HepG2 (cell line): ENCODE results near the gene ATP2B3. TPM values are rescaled to one million over a fixed set of nuclear protein-coding genes. Genes with fewer than 3 reads are reported as not detected.
A peak's percentile ranks its signal among the peaks of the same experiment; 100 is the strongest.

Experiments
- ATF1 ChIP-seq: IDR thresholded peaks from 2 replicates; pipeline ENCODE4 v1.6.1; 2016; ENCODE audit warnings: mild to moderate bottlenecking, control low read depth
- ELF4 ChIP-seq: sonication (generic); formaldehyde crosslinking; IDR thresholded peaks from 2 replicates; pipeline ENCODE4 v1.5.0; 2020; ENCODE audit warnings: missing genetic modification reagents, mild to moderate bottlenecking, moderate library complexity, borderline replicate concordance
- KAT7 ChIP-seq: IDR thresholded peaks from 2 replicates; pipeline ENCODE4 v1.6.1; 2018; ENCODE audit warnings: borderline replicate concordance, missing compliant biosample characterization
- MED1 ChIP-seq: sonication (generic); formaldehyde crosslinking; IDR thresholded peaks from 2 replicates; pipeline ENCODE4 v1.4.0; 2020; ENCODE audit warnings: missing genetic modification reagents
- NR2F2 ChIP-seq: IDR thresholded peaks from 2 replicates; pipeline ENCODE4 v1.6.1; 2012; ENCODE audit warnings: low read depth, inconsistent platforms, borderline replicate concordance
- SAP130 ChIP-seq: IDR thresholded peaks from 2 replicates; pipeline ENCODE4 v1.6.1; 2016; ENCODE audit warnings: low read depth
- SMAD1 ChIP-seq: sonication (generic); formaldehyde crosslinking; IDR thresholded peaks from 2 replicates; pipeline ENCODE4 v1.4.0; 2020; ENCODE audit warnings: missing genetic modification reagents, low read depth, mild to moderate bottlenecking, borderline replicate concordance
- SMARCC2 ChIP-seq: fragments of 450-650 bp; IDR thresholded peaks from 2 replicates; pipeline ENCODE4 v1.6.1; 2017; ENCODE audit warnings: antibody characterized with exemption, mild to moderate bottlenecking
- SRSF4 ChIP-seq: fragments of 200-400 bp; formaldehyde crosslinking; IDR thresholded peaks from one replicate; pipeline ENCODE4 v1.6.1; 2018; ENCODE audit warnings: mild to moderate bottlenecking, low read depth, low read length, moderate library complexity; ENCODE audit not compliant: poor library complexity, severe bottlenecking
- TBX2 ChIP-seq: sonication (generic); formaldehyde crosslinking; IDR thresholded peaks from 2 replicates; pipeline ENCODE4 v1.5.0; 2020; ENCODE audit warnings: missing genetic modification reagents, mild to moderate bottlenecking, borderline replicate concordance
- TBX3 ChIP-seq: fragments of 450-650 bp; IDR thresholded peaks from 2 replicates; pipeline ENCODE4 v1.6.1; 2017; ENCODE audit warnings: antibody characterized with exemption, mild to moderate bottlenecking, inconsistent platforms, borderline replicate concordance
- ZBTB3 ChIP-seq: sonication (generic); formaldehyde crosslinking; IDR thresholded peaks from 2 replicates; pipeline ENCODE4 v1.4.0; 2020; ENCODE audit warnings: low read depth, mild to moderate bottlenecking, moderate library complexity, missing genetic modification reagents, borderline replicate concordance
- ZNF292 ChIP-seq: sonication (generic); formaldehyde crosslinking; IDR thresholded peaks from 2 replicates; pipeline ENCODE4 v1.8.1; 2022; ENCODE audit warnings: mild to moderate bottlenecking, low read depth, missing genetic modification reagents, borderline replicate concordance
- ZNF777 ChIP-seq: sonication (generic); formaldehyde crosslinking; IDR thresholded peaks from 2 replicates; pipeline ENCODE4 v1.4.0; 2020; ENCODE audit warnings: missing genetic modification reagents
- polyA plus RNA-seq, 8 experiments: library from polyadenylated mRNA; depleted of rRNA in 3 of 8; stranded (reverse) in 7 of 8; unstranded in 1 of 8; fragments of >200 nt; fragmentation: Illumina TruSeq in 4 of 8; extraction: Trizol in 4 of 8; gene quantifications; 2 replicates each; pipeline versions ENCODE4 v1.2.1 to v1.2.3, GENCODE V29; 2011 to 2016; ENCODE audit warnings: low read depth in 4 of 8, missing spikeins in 1 of 8, mixed read lengths in 1 of 8; ENCODE audit not compliant: insufficient read depth in 1 of 8
- total RNA-seq, 5 experiments: library from RNA; depleted of rRNA; stranded (reverse); fragments of >200 nt; fragmentation: Illumina TruSeq; extraction: Trizol; gene quantifications; 2 replicates each; pipeline ENCODE4 v1.2.3, GENCODE V29; 2016; ENCODE audit warnings: low read depth in 1 of 5
- TF ChIP-seq, protein P1 (sequence below): sonication (generic); formaldehyde crosslinking; IDR thresholded peaks from 2 replicates; pipeline ENCODE4 v1.4.0; 2020; ENCODE audit warnings: missing genetic modification reagents
- TF ChIP-seq, protein P2 (sequence below): sonication (generic); formaldehyde crosslinking; conservative IDR thresholded peaks from 2 replicates; pipeline ENCODE4 v1.4.0; 2020; ENCODE audit warnings: missing genetic modification reagents
- TF ChIP-seq, protein P3 (sequence below): IDR thresholded peaks from 2 replicates; pipeline ENCODE4 v1.6.1; 2016; ENCODE audit warnings: missing compliant biosample characterization, missing genetic modification reagents, borderline replicate concordance
- TF ChIP-seq, protein P4 (sequence below): sonication (generic); formaldehyde crosslinking; IDR thresholded peaks from 2 replicates; pipeline ENCODE4 v1.5.1; 2020; ENCODE audit warnings: mild to moderate bottlenecking, missing genetic modification reagents, moderate library complexity

ATP2B3 gene
- total and polyA plus RNA-seq, 2 of the 13 experiments (the other 11 are each of a cell fraction or from before 2014, with no cell fraction given): not detected

DNA sequence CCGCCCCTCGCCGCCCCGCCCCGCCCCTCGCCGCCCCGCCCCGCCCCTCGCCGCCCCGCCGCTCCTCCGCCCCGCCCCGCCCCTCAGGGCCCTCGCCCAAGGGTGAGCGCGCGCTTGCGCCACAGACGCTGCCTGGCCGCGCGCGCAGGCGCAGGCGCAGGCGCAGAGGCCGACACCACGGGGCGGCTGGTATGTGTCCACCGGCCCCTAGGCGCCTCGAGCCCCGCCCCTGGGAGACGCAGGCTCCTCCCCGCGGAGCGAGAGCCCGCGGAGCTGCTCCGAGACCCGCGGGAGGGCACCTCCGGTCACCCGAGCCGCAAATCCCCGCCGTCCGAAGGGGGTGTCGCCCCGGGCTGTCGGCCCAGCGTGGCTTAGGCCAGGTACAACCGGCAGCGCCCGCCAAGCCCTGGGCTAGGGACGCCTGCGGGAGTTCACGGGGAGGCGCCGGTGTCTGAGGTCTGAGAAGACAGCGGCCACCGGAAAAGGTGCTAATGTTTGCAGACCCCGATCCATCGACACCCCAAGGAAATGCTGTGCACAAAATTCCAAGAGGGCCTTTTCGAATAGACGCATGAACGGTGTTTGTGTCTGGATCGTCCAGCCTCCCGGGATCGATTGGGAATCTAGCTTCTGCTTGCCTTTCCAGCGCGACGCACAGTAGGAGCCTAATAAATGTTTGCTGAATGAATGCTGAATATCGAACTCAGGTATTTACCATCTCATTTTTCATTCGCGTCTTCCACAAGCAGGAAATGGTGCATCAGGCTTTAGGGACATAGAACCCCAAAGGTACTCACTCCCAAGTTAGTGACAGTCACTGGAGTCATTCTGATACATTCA lies 82.0 kb downstream of the ATP2B3 start (continued):
- TF ChIP-seq, protein P1, sequence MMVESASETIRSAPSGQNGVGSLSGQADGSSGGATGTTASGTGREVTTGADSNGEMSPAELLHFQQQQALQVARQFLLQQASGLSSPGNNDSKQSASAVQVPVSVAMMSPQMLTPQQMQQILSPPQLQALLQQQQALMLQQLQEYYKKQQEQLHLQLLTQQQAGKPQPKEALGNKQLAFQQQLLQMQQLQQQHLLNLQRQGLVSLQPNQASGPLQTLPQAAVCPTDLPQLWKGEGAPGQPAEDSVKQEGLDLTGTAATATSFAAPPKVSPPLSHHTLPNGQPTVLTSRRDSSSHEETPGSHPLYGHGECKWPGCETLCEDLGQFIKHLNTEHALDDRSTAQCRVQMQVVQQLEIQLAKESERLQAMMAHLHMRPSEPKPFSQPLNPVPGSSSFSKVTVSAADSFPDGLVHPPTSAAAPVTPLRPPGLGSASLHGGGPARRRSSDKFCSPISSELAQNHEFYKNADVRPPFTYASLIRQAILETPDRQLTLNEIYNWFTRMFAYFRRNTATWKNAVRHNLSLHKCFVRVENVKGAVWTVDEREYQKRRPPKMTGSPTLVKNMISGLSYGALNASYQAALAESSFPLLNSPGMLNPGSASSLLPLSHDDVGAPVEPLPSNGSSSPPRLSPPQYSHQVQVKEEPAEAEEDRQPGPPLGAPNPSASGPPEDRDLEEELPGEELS (CRISPR knock-in tag): 0 out of 2 replicates have a peak, but pooled peaks have one; percentile 16
- TF ChIP-seq ZBTB3 (CRISPR knock-in tag): no peak
- no peak for TF ChIP-seq SRSF4
- TF ChIP-seq, protein P2, sequence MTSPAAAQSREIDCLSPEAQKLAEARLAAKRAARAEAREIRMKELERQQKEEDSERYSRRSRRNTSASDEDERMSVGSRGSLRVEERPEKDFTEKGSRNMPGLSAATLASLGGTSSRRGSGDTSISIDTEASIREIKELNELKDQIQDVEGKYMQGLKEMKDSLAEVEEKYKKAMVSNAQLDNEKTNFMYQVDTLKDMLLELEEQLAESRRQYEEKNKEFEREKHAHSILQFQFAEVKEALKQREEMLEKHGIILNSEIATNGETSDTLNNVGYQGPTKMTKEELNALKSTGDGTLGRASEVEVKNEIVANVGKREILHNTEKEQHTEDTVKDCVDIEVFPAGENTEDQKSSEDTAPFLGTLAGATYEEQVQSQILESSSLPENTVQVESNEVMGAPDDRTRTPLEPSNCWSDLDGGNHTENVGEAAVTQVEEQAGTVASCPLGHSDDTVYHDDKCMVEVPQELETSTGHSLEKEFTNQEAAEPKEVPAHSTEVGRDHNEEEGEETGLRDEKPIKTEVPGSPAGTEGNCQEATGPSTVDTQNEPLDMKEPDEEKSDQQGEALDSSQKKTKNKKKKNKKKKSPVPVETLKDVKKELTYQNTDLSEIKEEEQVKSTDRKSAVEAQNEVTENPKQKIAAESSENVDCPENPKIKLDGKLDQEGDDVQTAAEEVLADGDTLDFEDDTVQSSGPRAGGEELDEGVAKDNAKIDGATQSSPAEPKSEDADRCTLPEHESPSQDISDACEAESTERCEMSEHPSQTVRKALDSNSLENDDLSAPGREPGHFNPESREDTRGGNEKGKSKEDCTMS (CRISPR knock-in tag): no peak
- TF ChIP-seq, protein P3, sequence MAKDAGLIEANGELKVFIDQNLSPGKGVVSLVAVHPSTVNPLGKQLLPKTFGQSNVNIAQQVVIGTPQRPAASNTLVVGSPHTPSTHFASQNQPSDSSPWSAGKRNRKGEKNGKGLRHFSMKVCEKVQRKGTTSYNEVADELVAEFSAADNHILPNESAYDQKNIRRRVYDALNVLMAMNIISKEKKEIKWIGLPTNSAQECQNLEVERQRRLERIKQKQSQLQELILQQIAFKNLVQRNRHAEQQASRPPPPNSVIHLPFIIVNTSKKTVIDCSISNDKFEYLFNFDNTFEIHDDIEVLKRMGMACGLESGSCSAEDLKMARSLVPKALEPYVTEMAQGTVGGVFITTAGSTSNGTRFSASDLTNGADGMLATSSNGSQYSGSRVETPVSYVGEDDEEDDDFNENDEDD (CRISPR knock-in tag): peak; percentile 16; the same call in 1 of the 2 replicates
- no peak for TF ChIP-seq NR2F2
- TF ChIP-seq ATF1 (CRISPR knock-in tag): no peak
- 0 out of 2 replicates have a peak, but pooled peaks have one; percentile 22 for TF ChIP-seq MED1 (CRISPR knock-in tag)
- no peak for TF ChIP-seq TBX3
- no peak for TF ChIP-seq ZNF292 (CRISPR knock-in tag)
- TF ChIP-seq ZNF777 (CRISPR knock-in tag): no peak
- TF ChIP-seq, protein P4, sequence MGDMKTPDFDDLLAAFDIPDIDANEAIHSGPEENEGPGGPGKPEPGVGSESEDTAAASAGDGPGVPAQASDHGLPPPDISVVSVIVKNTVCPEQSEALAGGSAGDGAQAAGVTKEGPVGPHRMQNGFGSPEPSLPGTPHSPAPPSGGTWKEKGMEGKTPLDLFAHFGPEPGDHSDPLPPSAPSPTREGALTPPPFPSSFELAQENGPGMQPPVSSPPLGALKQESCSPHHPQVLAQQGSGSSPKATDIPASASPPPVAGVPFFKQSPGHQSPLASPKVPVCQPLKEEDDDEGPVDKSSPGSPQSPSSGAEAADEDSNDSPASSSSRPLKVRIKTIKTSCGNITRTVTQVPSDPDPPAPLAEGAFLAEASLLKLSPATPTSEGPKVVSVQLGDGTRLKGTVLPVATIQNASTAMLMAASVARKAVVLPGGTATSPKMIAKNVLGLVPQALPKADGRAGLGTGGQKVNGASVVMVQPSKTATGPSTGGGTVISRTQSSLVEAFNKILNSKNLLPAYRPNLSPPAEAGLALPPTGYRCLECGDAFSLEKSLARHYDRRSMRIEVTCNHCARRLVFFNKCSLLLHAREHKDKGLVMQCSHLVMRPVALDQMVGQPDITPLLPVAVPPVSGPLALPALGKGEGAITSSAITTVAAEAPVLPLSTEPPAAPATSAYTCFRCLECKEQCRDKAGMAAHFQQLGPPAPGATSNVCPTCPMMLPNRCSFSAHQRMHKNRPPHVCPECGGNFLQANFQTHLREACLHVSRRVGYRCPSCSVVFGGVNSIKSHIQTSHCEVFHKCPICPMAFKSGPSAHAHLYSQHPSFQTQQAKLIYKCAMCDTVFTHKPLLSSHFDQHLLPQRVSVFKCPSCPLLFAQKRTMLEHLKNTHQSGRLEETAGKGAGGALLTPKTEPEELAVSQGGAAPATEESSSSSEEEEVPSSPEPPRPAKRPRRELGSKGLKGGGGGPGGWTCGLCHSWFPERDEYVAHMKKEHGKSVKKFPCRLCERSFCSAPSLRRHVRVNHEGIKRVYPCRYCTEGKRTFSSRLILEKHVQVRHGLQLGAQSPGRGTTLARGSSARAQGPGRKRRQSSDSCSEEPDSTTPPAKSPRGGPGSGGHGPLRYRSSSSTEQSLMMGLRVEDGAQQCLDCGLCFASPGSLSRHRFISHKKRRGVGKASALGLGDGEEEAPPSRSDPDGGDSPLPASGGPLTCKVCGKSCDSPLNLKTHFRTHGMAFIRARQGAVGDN (CRISPR knock-in tag): peak; percentile 49
- peak; percentile 27; the same call in 1 of the 2 replicates for TF ChIP-seq SAP130
- peak; percentile 32; the same call in 1 of the 2 replicates for TF ChIP-seq TBX2 (CRISPR knock-in tag)
- no peak for TF ChIP-seq SMARCC2
- TF ChIP-seq KAT7 (CRISPR knock-in tag): 0 out of 2 replicates have a peak, but pooled peaks have one; percentile 19
- TF ChIP-seq SMAD1 (CRISPR knock-in tag): no peak
- no peak for TF ChIP-seq ELF4 (CRISPR knock-in tag)
